Ovary (tissue), 3 donors: Measurements from ENCODE around the gene ADAMTS17.

Experiments used
- EP300 ChIP-seq: sonication (generic); formaldehyde crosslinking; IDR thresholded peaks from one replicate; pipeline ENCODE4 v1.6.1; 2017; ENCODE audit warnings: antibody characterized with exemption
- POLR2A ChIP-seq: fragments of 450-650 bp; IDR thresholded peaks from one replicate; pipeline ENCODE4 v1.6.1; 2017; ENCODE audit warnings: antibody characterized with exemption, mild to moderate bottlenecking, moderate library complexity
- TF ChIP-seq, protein P1 (sequence below), 3 donors: fragments of 450-650 bp in 2 of 3; fragments of 200-600 bp in 1 of 3; IDR thresholded peaks; one replicate each; pipeline versions ENCODE4 v1.5.1 to v1.8.0; 2016 to 2022; ENCODE audit warnings: antibody characterized with exemption in 3 of 3, mild to moderate bottlenecking in 1 of 3
- donor health status: DM: no; HTN: no; CAD: no.

- TF ChIP-seq, protein P1, sequence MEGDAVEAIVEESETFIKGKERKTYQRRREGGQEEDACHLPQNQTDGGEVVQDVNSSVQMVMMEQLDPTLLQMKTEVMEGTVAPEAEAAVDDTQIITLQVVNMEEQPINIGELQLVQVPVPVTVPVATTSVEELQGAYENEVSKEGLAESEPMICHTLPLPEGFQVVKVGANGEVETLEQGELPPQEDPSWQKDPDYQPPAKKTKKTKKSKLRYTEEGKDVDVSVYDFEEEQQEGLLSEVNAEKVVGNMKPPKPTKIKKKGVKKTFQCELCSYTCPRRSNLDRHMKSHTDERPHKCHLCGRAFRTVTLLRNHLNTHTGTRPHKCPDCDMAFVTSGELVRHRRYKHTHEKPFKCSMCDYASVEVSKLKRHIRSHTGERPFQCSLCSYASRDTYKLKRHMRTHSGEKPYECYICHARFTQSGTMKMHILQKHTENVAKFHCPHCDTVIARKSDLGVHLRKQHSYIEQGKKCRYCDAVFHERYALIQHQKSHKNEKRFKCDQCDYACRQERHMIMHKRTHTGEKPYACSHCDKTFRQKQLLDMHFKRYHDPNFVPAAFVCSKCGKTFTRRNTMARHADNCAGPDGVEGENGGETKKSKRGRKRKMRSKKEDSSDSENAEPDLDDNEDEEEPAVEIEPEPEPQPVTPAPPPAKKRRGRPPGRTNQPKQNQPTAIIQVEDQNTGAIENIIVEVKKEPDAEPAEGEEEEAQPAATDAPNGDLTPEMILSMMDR (IDR thresholded peaks at IDR 0.05) = no peak
- TF ChIP-seq EP300 (no peak), POLR2A (no peak)
Measured at GRCh38 chr15:100095541-100096247, 246.1 kb downstream of the ADAMTS17 start.
